Measurements from ENCODE around the gene SLC25A47.
"Not testable (repeated sequence)": the region's sequence is repeated elsewhere in the genome, so short reads cannot be mapped to it uniquely, and the experiment has no call there.

SLC25A47 gene, protein sequence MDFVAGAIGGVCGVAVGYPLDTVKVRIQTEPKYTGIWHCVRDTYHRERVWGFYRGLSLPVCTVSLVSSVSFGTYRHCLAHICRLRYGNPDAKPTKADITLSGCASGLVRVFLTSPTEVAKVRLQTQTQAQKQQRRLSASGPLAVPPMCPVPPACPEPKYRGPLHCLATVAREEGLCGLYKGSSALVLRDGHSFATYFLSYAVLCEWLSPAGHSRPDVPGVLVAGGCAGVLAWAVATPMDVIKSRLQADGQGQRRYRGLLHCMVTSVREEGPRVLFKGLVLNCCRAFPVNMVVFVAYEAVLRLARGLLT

DNA sequence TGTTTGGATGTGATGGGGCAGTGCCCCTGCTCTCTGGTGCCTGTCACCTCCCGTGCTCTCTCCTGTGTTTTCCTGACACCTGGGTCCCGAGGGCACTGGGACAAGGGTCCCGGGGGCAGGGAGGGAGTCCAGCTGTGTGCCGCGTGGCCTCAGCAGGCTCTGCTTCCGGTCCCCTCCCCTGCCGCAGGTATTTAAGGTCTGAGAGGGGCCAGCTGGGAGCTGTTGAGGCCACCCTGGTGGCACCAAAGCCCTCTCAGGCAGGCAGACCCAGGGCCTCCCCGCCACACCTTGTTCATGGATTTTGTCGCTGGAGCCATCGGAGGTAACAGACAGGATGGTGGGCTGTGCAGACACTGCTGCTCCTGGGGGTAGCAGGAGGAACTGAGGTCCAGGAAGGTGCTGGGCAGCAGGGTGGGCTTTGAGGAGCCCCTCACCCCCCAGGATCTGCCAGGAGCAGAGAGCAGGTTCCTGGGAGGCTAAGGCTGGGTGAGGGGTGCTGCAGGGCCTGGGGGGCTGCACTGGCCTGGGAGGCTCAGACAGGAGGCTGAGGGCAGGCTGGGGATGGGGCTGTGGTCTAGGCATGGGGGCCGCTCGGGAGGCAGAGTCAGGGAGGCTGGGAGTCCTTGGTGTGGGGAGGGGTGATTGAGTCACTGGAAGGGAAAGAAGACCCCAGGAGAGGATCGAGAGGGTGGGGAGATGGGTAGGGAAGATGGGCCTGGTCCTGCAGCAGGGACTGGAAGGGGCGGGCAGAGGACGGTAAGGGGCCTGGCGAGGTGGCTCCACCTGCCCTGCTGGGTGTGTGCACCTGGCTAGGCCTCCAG, at the start of gene SLC25A47:
Gene SLC25A47 (plus strand): TSS at position 219 of the 821 bp plus-strand sequence. CDS start 76 bp downstream, at position 295.
- no peak for DNase-seq

DNA sequence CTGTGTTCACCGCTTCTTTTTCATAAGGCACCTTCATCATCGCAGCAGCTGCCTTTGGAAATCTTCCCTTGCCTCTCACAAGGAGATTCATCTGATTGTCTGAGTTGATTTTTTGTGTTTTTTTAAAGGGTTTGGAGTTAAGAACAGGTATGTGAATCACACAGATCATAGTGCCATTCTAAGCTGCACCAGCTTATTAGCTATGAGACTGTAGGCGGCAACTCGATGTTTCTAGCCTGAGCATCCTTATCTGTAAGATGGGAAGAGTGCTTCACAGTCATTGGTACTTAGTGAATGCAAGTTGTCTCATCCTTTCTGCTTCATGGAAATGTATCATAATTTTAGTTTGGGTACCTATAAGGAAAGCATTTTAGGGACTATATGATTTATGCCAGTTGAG, 48.9 kb upstream of the SLC25A47 start:
- no peak for DNase-seq

DNA sequence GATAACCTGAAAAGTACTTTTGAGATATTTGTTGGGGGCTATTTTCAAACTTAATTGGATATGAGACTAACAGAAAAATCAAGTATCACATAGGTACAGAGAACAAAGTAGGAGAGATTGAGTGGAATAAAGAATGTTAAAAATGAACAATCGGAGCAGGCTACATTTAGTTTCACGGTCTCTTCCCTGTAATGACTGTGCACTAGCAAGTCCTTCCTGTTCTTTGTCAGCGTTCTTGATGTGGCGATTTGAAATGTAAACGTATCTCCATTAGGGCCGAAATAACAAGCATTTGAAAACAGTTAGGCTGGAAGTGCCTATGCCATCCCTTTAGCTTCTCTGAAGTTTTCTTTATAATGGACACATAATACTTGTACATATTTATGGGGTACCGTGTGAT, 47.9 kb upstream of the SLC25A47 start:
- DNase-seq, result no peak

DNA sequence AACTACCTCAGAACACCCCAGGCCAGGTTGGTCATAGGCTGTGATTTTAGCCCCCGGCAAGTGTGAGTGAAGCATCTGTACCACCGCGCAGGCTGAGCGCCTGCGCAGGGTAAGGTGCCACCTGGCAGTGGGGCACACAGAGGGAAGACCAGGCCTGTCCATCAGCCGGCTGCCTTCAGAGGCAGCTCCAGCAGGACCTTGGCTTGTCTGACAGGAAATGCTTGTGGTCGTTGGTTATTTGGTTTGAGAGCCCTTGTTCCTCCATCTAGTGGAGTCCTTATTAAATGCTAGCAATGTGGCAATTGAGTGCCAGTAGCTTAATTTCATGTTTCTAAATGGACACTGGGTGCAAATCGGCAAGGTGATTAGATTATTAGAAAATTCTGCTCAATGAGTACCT, 44.4 kb upstream of the SLC25A47 start:
- peak; percentile 53 for DNase-seq

DNA sequence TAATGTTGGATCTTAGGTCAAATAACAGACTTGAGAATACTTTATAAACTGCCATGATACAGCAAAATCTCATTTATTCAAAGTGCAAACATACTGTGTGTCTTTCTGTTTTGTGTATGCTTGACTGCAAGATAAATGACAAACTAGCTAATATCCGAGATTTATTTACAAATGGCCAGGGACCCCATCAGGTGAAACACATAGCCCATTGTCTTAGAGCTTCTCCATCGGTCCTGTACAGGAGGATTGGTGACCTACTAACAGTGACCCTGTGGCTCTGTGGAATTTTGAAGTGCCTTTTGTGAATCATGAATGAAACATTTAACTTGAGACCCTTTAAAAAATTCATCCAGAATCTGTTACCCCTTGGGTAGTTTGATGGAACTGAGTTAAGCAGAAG, 44.0 kb upstream of the SLC25A47 start:
- no peak for DNase-seq

DNA sequence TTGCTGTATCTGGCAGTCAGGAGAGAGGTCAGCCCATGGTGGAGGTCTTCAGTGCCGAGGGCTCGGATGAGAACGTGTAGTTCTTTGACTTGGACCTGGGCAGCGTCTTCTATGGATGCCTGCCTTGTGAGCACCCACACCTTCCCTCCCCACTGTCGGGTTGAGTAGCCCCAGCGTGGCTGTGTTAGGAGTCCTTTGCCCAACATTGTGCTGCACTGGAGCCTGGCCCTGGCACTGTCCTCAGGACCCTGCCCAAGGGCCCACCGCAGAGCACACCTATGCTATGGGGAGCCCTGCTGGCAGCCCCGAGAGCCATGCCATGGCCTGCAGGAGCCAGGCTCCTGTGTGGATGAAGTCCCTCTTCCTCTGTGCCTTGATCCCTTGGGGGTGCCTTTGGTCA, 43.6 kb upstream of the SLC25A47 start:
- DNase-seq, result no peak

DNA sequence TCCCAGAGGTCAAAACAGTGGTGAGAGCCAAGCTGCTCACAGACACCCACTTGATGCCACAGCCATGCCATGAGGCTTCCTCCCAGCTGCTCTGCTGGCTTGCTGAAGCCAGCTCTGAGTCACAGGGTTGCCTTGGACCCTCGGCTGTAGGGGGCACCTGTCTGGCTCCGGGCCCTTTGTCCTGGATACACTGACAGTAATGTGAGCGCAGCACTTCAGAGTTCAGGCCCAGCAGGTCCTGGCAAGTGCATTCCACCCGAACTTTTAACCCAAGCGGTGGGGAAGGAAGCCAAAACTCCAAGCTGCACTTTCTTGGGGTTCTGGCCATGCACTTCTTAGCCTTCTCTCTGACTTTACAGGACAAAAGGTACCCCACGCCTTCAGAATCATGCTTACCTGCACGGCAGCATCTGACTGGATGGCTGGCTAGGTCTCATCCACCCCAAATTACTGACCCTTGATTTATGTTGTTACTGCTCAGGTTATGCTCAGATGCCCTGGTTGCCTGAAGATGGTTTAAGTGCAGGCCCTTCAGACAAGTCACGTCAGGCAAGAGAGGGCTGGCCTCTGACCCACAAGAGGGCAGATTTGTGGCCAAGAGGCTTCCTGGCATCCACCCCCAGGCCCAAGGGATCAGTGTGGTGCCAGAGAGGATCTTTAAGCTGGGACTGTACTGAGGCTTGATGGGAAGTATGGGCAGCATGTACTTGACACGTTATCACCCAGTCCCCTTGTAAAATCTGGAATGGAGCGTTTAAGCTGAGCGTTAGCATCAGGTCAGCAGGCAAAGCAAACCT, 41.7 kb upstream of the SLC25A47 start:
- DNase-seq, result no peak

DNA sequence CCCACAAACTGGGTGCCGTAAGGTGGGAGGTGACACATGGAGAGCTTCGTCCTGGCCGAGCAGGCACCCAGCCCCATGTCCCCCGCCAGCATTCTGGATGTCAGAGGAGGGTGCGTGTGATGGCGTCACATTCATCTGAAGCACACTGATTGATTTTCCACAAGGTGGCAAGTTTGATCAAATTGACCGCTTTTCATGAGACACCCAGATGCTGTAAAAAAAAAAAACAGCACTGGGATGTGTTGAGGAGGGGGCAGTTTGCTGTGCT, 41.1 kb upstream of the SLC25A47 start:
- DNase-seq, result no peak

DNA sequence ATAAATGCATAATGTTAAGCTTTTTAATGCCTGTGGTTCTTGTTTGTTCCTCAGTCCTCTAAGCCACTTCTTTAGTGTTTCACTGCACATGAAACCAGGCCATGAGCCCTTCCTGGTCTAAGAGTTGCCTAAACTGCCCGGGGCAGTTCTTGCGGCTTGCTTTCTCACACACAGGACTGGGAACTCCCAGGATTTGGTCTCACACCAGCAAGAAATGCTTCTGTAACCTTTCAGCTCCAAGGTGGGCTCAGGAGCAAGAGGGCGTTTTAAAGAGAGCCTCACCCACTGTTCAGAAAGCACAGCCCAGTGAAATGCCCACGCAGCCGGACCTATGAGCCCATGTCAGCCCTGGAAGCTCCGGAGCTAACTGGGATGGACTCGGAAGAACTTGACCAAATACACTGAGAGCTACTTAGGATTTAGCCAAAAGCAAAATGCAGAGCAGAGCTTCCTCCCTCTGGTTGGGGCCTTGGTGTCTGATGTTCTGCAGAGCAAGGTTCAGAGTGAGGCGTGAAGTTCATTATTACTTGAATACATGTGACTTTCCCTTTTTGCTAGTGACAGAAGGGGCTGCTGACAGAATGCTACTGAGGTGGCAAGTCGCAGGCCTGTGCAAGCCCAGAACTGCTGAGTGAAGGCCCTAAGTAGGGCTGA, 40.2 kb upstream of the SLC25A47 start:
- no peak for DNase-seq

DNA sequence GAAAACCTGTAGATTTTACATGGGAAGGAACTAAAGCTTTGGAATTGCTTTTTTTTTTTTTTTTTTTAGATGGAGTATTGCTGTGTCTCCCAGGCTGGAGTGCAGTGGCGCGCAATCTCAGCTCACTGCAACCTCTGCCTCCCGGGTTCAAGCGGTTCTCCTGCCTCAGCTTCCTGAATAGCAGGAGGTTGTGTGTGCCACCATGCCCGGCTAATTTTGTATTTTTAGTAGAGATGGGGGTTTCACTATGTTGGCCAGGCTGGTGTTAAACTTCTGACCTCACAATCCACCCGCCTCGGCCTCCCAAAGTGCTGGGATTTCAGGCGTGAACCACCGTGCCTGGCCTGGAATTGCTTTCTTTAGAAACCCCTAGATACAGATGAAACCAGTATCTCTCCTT, 39.7 kb upstream of the SLC25A47 start:
- DNase-seq, result not testable (repeated sequence)

DNA sequence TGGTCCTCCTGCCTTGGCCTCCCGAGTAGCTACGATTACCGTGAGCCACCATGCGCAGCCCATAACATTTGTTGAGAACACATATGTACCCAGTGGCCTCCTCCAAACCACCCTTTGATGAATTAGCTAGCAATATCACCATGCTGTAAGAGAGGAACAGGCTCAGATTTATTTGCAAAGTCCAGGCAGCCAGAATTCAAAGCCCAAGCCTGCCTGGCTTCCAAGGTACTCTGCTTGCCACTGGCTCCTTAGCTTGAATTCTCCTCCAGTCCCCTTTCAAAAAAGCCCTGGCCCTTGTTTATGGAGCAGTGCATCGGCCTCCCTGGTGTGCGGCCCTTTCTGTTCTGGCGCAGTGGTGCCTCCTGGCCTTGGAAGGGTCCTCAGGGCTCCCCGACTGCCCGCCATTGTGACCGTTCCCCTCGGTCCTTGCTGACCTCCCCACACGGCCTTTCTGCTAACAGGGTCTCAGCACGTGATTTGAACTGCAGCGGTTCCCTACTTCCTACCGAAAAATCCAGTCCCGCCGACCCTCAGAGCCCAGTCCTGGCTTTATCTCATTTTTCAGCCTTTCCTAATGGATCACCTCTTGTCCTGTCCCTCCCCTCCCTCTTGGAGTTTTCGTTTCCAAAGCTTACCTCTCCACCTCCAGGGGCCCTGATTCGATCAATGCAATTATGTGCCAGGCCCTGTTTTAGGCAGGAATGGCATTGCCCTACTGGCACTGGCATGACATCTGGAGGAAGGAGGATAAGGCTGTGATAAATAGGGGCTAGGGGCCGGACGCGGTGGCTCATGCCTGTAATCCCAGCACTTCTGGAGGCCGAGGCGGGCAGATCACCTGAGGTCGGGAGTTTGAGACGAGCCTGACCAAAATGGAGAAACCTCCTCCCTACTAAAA, 38.9 kb upstream of the SLC25A47 start:
- DNase-seq, result no peak

DNA sequence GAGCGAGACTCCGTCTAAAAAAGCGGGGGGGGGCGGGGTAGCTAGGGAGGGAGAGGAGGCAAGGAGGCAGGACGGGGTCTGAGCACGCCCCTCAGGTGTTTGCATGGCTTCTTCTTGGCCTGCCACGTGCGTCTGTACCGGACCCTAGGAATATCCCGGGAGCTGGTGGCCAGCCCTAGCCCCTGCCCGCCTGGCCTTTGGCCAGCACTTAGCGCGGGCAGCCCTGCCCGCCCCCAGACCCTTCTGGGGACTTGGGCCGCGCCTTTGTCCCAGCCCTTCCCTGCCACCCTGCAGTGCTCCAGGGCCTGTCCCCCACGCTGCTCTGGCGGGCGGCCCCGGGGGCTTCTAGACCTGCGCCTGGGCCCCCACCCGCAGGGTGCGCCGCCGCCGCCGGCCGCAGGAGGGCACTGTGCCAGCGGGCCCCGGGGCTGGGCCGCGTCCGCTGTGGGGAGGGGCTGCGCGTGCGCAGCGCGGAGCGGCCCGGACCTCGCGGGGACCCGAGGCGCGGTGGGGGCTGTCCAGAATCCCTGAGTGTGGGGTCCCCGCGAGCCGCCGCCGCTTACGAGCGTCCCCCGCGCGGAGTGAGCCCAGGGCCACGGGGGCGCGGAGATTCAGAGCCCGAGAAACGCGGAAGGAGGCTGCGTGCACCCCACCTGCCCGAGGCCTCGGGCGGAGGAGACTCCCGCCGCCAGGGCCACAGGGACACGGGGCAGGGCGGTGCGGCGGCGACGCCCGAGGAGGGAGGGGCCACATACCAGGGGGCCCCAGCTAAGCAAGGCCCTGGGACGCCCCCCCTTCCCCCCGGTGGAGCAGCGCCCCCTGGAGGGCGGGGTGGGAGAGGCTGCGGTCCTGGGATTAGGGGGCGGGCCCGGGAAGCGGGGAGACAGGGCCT, 37.9 kb upstream of the SLC25A47 start:
- peak; percentile 46 for DNase-seq

DNA sequence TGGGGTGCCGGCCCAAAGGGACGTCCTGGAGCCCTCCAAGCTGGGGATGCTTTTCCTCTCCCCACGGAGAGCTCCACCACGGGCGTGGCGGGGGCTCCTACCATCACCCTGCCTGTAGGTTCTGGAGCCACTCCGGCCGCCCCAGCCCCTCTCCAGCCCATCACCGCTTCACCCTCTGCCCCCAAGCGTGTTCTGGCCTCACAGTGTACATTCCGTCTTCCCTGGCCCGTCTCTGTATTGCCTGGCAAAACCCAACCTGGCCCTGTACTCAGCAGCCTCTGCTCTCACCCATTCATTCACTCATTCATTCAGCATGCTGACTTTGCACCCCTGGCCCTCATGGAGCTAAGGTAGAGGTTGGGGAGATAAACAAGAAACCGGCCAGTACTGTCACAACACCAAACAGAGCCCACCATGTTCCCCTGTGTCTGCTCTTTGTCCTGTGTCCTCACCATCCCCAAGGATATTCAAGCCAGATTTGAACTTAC, 37.2 kb upstream of the SLC25A47 start:
- no peak for DNase-seq

DNA sequence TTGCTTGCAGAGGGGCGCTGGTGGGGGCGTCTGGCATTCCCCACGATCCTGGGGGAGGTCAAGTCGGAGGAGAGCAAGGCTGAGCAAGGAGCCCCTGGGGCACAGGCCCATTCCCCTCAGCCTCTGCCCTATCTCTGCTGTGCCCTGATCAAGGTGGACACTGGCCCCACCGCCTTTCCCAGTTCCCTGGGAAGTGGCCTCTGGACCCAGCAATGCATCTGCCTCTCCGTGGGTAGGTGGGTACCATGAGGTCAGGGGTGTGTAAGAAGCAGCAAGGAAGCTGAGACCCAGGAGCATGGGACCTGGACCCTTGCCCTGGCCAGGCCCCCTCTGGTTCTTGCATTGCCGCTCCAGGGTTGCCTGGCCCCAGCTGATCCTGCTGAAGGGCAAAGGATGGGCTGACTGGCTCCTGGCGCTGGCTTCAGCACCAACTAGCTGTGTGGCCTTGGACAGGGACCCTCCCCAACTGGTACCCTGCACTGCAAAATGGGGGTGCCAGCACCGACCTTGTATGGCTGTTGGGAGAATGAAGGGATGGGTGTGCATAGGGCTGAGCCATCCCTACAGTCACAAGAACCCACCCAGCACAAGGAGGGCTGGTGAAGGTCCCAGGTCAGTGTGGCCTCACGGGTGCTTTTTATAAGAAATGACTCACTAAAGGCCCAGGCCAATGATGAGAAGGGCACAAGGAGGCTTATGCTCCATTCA, 36.5 kb upstream of the SLC25A47 start:
- no peak for DNase-seq

DNA sequence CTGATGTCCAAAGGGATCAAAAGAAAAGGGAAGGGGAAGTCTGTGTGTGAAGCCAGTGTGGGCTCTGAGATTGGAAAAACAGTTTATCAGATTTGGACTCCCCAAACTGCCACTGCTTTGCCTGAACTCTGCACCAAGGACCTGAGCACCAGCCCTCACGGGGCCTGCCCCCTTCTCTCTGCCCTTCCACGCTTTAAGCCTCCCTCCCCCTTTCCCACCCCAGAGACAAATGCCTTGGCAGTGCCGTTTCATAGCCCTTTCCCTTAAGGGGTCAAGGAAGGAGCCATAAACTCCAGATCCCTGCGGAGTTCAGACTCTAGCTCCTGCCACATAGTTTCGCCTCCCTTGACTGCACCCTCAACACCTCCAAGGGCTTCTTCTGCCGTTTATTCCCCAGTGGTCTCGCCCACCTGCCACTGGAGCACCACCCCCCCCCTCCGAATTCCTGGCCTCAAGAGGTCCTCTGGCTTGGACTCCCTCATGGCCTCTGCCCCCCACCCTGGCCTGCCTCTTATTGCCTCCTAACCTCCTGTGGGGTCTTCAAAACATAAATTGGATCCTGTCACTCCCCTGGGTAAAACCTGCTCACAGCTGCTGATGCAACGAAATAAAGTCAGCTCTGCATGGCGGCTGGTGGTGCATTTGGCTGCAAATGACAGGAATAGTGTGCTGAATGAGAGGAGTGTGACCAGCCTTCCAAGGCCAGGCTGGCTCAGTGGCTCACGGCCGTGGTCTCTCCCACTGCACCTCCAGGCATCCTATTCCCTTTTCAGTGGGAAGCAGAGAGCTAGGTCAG, 35.7 kb upstream of the SLC25A47 start:
- no peak for DNase-seq

DNA sequence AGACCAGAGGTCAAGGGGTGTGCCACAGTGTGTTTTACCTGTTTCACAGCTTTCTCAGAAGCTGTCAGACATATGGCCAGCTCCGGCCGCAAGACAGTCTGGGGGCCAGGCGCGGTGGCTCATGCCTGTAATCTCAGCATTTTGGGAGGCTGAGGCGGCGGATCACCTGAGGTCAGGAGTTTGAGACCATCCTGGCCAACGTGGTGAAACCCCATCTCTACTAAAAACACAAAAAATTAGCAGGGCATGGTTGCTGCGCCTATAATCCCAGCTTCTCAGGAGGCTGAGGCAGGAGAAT, 35.2 kb upstream of the SLC25A47 start:
- not testable (repeated sequence) for DNase-seq

DNA sequence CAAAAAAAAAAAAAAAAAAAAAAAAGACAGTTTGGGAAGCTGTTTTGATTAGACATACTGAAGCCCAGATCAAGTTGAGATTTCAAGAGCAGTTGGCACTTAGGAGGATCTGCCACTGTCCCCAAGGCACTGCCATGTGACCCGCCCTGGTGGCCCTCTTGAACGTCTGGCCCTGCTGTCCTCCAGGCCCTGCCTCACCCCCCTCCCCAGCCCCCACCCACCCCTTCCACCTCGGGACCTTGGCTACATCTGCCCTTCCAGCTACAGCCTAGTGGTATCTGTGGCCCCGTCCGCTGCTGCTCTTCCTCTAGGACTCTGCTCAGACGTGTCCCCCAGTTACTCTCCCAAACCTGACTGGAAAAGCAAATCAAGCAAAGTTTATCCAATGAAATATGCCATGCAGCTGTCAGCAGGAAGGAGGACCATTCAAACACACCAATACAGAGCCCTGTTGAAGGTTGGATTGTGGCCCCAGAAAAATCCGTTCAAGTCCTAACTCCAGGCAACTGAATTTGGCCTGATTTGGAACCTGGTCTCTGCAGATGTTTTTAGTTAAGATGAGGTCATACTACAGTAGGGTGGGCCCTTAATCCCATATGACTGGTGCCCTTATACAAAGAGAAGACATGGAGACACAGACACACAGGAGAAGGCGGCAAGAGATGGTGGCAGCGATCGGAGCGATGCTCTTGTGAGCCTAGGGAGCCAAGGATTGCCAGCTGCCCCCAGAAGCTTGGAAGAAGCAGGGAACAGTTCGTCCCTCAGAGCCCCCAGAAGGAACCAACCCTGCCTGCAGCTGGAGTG, 34.6 kb upstream of the SLC25A47 start:
- no peak for DNase-seq

DNA sequence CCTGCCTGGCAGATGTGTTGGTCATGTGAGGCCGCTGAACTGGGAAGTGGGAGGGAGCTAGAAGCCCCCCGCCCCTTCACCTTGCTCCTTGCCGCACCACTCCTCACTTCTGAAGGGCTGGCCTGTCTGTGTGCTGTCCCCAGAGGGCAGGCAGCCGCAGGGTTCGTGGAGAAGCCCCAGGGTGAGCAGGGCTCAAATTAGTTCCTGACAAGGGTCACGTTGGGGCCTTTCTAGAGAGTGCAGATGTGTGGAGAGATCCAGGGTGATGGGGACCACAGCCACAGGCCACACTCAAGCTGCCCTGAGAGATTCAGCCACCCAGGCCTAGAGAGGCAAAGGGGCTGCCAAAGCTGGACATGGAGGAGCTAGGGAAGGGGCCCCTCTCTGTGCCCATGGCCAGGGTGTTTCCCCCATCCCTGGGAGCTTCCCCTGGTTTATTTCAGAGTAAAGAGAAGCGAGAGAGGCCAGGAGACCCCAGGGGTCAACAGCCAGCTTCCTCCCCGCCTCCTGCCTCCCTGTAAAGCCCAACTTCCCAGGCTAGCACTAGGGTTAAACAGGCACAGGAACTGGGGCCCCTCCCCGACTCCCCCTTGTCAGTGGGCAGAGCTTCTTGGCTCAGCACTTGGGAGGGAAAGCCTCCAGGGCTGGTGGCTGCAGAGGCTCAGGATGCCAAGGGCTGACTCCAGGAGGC, 33.1 kb upstream of the SLC25A47 start:
- DNase-seq, result no peak
